MCF 10A (cell line): ENCODE measurements around the gene SMG6. TPM values are rescaled to one million over a fixed set of nuclear protein-coding genes. Genes with fewer than 3 reads are reported as not detected.
A peak's percentile ranks its signal among the peaks of the same experiment; 100 is the strongest.

Experiments
- BruUV-seq: library from RNA; stranded (reverse); fragments of 400-500 nt; replicated peaks from 2 replicates; lab custom pipeline; 2021; lab: Mats Ljungman, UMichigan
- CTCF ChIA-PET: fragments of 300-600 bp; sonication (Branson Sonifier 250); formaldehyde crosslinking; extraction: SDS; loops from one replicate; lab custom pipeline; 2021; ENCODE audit warnings: antibody characterized with exemption, inconsistent platforms; lab: Yijun Ruan, JAX
- POLR2A ChIA-PET: fragments of 300-600, 350-650 bp; sonication (Branson Sonifier 250); formaldehyde crosslinking; extraction: SDS; loops from one replicate; lab custom pipeline; 2020; ENCODE audit warnings: antibody characterized with exemption, inconsistent platforms; lab: Yijun Ruan, JAX
- DNase-seq: peaks from one replicate; pipeline ENCODE4 v3.0.0-alpha.2; 2018; ENCODE audit not compliant: unreplicated experiment
- H3K27ac Mint-ChIP-seq: one replicate; pipeline ENCODE4 v1.8.0; 2022; ENCODE audit warnings: mild to moderate bottlenecking, low read depth, mixed read lengths; ENCODE audit not compliant: unreplicated experiment
- H3K27me3 Mint-ChIP-seq: one replicate; pipeline ENCODE4 v1.8.0; 2022; ENCODE audit warnings: mixed read lengths; ENCODE audit not compliant: insufficient read depth, unreplicated experiment
- H3K36me3 Mint-ChIP-seq: one replicate; pipeline ENCODE4 v1.8.0; 2022; ENCODE audit warnings: mild to moderate bottlenecking, moderate library complexity, mixed read lengths; ENCODE audit not compliant: insufficient read depth, unreplicated experiment
- H3K4me1 Mint-ChIP-seq: one replicate; pipeline ENCODE4 v1.8.0; 2022; ENCODE audit warnings: mixed read lengths; ENCODE audit not compliant: insufficient read depth, unreplicated experiment
- H3K4me3 Mint-ChIP-seq: one replicate; pipeline ENCODE4 v1.8.0; 2022; ENCODE audit warnings: mild to moderate bottlenecking, moderate library complexity, mixed read lengths; ENCODE audit not compliant: unreplicated experiment
- H3K9me3 Mint-ChIP-seq: one replicate; pipeline ENCODE4 v1.8.0; 2022; ENCODE audit warnings: mixed read lengths; ENCODE audit not compliant: unreplicated experiment
- CTCF ChIP-seq: fragments of 200-600 bp; IDR thresholded peaks from one replicate; pipeline ENCODE4 v1.8.0; 2022; ENCODE audit warnings: antibody characterized with exemption, mild to moderate bottlenecking; ENCODE audit not compliant: unreplicated experiment
- intact Hi-C: fragments of 100-400 bp; cut with micrococcal nuclease; formaldehyde crosslinking; loops from 2 replicates; pipeline ENCODE4 v1.14.1; 2022
- total RNA-seq: library from RNA; stranded (reverse); gene quantifications from 2 replicates; pipeline ENCODE4 v1.2.3, GENCODE V29; 2022

Gene SMG6
- total RNA-seq, 1 experiment from 2014 or later: 17.0 TPM

GRCh38 chr17:2222901-2223616, 80.5 kb downstream of the SMG6 start:
- BruUV-seq: no TSS peak
- Mint-ChIP-seq H3K4me3 (no peak overlapping the region), H3K4me1 (peaks cover 6% of the 10 kb centered on the region), H3K27me3 (no peaks in the 10 kb centered on the region), H3K36me3 (peaks cover 21% of the 10 kb centered on the region), H3K27ac (no peak overlapping the region), H3K9me3 (no peaks in the 10 kb centered on the region)
- CTCF ChIA-PET: interaction anchor here (0.6 to 1.4 kb wide), 4 partner anchors 29 to 288 kb away, joined by 3 to 4 read pairs (median 4); no protein-coding TSS in a partner anchor
- intact Hi-C loops: no loop called here
- TF ChIP-seq CTCF: no peak
- no peak for DNase-seq
- POLR2A ChIA-PET: interaction anchor here (0.9 to 1.0 kb wide), 4 partner anchors 10 to 122 kb away, joined by 3 read pairs; no protein-coding TSS in a partner anchor

- Mint-ChIP-seq H3K4me1 (peaks cover 2% of the 10 kb centered on the region), H3K4me3 (no peak overlapping the region), H3K27ac (no peak overlapping the region), H3K27me3 (no peaks in the 10 kb centered on the region), H3K9me3 (no peaks in the 10 kb centered on the region), H3K36me3 (peaks cover 23% of the 10 kb centered on the region)
- no TSS peak for BruUV-seq
- TF ChIP-seq CTCF: no peak
- intact Hi-C loops: no loop called here
- POLR2A ChIA-PET: interaction anchor here (0.7 to 1.0 kb wide), 3 partner anchors 18 to 263 kb away, joined by 3 read pairs; no protein-coding TSS in a partner anchor
- no peak for DNase-seq
- CTCF ChIA-PET: interaction anchor here (0.6 to 1.0 kb wide), 2 partner anchors 28 to 83 kb away, joined by 3 to 4 read pairs; no protein-coding TSS in a partner anchor
Measured at GRCh38 chr17:2222301-2222700, 81.3 kb downstream of the SMG6 start.

GRCh38 chr17:2218426-2218825, 85.2 kb downstream of the SMG6 start:
- Mint-ChIP-seq H3K9me3 (no peaks in the 10 kb centered on the region), H3K36me3 (peaks cover 16% of the 10 kb centered on the region), H3K27me3 (no peaks in the 10 kb centered on the region), H3K27ac (no peak overlapping the region), H3K4me1 (no peaks in the 10 kb centered on the region), H3K4me3 (no peak overlapping the region)
- BruUV-seq: no TSS peak
- ChIA-PET POLR2A (interaction anchor here (1.3 to 1.5 kb wide), 3 partner anchors 9 to 12 kb away, joined by 3 to 9 read pairs (median 3); no protein-coding TSS in a partner anchor), CTCF (interaction anchor here (0.5 to 0.7 kb wide), 5 partner anchors 20 to 423 kb away, joined by 3 to 4 read pairs (median 3); no protein-coding TSS in a partner anchor)
- DNase-seq: peak; percentile 79
- no peak for TF ChIP-seq CTCF
- intact Hi-C loops: no loop called here

- Mint-ChIP-seq H3K9me3 (no peaks in the 10 kb centered on the region), H3K27me3 (no peaks in the 10 kb centered on the region), H3K4me1 (peaks cover 7% of the 10 kb centered on the region), H3K4me3 (no peak overlapping the region), H3K36me3 (peaks cover 9% of the 10 kb centered on the region), H3K27ac (no peak overlapping the region)
- intact Hi-C loops: no loop called here
- POLR2A ChIA-PET: no interaction called here
- no peak for TF ChIP-seq CTCF
- CTCF ChIA-PET: interaction anchor here (1.0 kb wide), 1 partner anchor 11 kb away, joined by 3 read pairs; no protein-coding TSS in a partner anchor
- BruUV-seq: no TSS peak
- DNase-seq: no peak
Measured at GRCh38 chr17:2215616-2216364, 87.8 kb downstream of the SMG6 start.
